Measurements from ENCODE around the gene INO80D. TPM values are rescaled to one million over a fixed set of nuclear protein-coding genes. Genes with fewer than 3 reads are reported as not detected.

INO80D gene
- total and polyA plus RNA-seq, 2 of the 13 experiments (the other 11 are each of a cell fraction or from before 2014, with no cell fraction given), result 7.6 to 7.9 TPM

DNA sequence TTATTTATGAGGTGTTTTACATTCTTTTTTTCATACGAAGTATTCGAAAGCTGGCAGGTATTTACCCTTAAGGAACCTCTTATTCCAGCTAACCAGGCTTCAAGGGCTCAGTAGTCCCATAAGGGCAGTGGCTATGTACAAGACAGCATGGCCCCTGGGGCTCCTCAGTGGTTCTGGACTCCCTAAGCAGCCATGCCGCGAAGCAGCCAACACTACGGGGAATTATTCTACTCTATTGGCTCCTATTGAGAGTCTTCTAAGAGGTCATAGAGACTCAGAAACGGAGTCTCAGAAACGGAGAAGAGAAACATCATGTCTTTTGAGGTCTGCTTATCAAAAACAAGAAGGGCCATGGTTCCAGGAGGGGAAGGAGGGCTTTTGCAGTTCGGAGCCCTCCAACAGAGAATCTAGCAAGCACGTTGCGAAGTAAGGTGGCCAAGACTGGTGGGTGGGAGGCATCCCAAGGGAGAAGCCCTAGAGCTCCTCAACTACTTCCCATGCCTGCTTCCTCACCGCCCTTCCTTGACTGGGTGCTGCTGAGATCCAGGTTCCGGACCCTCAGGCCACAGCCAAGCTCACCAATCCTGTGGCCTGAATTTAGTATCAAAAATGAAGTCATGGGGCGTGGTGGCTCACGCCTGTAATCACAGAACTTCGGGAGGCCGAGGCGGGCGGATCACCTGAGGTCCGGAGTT, 109.7 kb downstream of the INO80D start (continued):
- TF ChIP-seq NFATC3 (CRISPR knock-in tag; IDR thresholded peaks at IDR 0.05), result 0 out of 2 replicates have a peak, but pooled peaks have one; percentile 25
- peak; percentile 16; the same call in 1 of the 2 replicates for TF ChIP-seq ARHGAP35 (CRISPR knock-in tag; IDR thresholded peaks at IDR 0.05; ENCODE audit: borderline replicate concordance)
- no peak for TF ChIP-seq ZBTB21 (CRISPR knock-in tag; IDR thresholded peaks at IDR 0.05)
- no peak for TF ChIP-seq NCOA5 (CRISPR knock-in tag; IDR thresholded peaks at IDR 0.05)
- TF ChIP-seq, protein P1, sequence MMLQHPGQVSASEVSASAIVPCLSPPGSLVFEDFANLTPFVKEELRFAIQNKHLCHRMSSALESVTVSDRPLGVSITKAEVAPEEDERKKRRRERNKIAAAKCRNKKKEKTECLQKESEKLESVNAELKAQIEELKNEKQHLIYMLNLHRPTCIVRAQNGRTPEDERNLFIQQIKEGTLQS (CRISPR knock-in tag; IDR thresholded peaks at IDR 0.05), result no peak
- TF ChIP-seq ZNF230 (CRISPR knock-in tag; IDR thresholded peaks at IDR 0.05), result 0 out of 2 replicates have a peak, but pooled peaks have one; percentile 58
- TF ChIP-seq RBAK (CRISPR knock-in tag; IDR thresholded peaks at IDR 0.05), result no peak
- TF ChIP-seq ZFX (CRISPR knock-in tag; IDR thresholded peaks at IDR 0.05; ENCODE audit: low read depth), result peak; percentile 5; the same call in 1 of the 2 replicates
- TF ChIP-seq ZNF746 (CRISPR knock-in tag; IDR thresholded peaks at IDR 0.05), result no peak
- TF ChIP-seq, protein P2, sequence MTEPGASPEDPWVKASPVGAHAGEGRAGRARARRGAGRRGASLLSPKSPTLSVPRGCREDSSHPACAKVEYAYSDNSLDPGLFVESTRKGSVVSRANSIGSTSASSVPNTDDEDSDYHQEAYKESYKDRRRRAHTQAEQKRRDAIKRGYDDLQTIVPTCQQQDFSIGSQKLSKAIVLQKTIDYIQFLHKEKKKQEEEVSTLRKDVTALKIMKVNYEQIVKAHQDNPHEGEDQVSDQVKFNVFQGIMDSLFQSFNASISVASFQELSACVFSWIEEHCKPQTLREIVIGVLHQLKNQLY (CRISPR knock-in tag; IDR thresholded peaks at IDR 0.05), result 0 out of 2 replicates have a peak, but pooled peaks have one; percentile 7
- TF ChIP-seq, protein P3, sequence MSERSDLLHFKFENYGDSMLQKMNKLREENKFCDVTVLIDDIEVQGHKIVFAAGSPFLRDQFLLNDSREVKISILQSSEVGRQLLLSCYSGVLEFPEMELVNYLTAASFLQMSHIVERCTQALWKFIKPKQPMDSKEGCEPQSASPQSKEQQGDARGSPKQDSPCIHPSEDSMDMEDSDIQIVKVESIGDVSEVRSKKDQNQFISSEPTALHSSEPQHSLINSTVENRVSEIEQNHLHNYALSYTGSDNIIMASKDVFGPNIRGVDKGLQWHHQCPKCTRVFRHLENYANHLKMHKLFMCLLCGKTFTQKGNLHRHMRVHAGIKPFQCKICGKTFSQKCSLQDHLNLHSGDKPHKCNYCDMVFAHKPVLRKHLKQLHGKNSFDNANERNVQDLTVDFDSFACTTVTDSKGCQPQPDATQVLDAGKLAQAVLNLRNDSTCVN (CRISPR knock-in tag; IDR thresholded peaks at IDR 0.05; ENCODE audit: borderline replicate concordance), result peak; percentile 73; the same call in 1 of the 2 replicates
- TF ChIP-seq HOXA7 (CRISPR knock-in tag; IDR thresholded peaks at IDR 0.05), result no peak
- TF ChIP-seq ZZZ3 (CRISPR knock-in tag; IDR thresholded peaks at IDR 0.05; ENCODE audit: borderline replicate concordance), result no peak
- no peak for TF ChIP-seq PHF20 (CRISPR knock-in tag; IDR thresholded peaks at IDR 0.05)
- TF ChIP-seq HNRNPUL1 (IDR thresholded peaks at IDR 0.05; ENCODE audit: low read depth, low read length), result no peak
- no peak for TF ChIP-seq ZNF124 (CRISPR knock-in tag; IDR thresholded peaks at IDR 0.05)
- TF ChIP-seq ATF7-NPFF (CRISPR knock-in tag; IDR thresholded peaks at IDR 0.05; ENCODE audit: low read depth), result no peak
- no peak for TF ChIP-seq ZNF256 (CRISPR knock-in tag; conservative IDR thresholded peaks at IDR 0.05)
- TF ChIP-seq, protein P4, sequence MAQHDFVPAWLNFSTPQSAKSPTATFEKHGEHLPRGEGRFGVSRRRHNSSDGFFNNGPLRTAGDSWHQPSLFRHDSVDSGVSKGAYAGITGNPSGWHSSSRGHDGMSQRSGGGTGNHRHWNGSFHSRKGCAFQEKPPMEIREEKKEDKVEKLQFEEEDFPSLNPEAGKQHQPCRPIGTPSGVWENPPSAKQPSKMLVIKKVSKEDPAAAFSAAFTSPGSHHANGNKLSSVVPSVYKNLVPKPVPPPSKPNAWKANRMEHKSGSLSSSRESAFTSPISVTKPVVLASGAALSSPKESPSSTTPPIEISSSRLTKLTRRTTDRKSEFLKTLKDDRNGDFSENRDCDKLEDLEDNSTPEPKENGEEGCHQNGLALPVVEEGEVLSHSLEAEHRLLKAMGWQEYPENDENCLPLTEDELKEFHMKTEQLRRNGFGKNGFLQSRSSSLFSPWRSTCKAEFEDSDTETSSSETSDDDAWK (CRISPR knock-in tag; IDR thresholded peaks at IDR 0.05), result no peak
- TF ChIP-seq NFKB2 (CRISPR knock-in tag; IDR thresholded peaks at IDR 0.05; ENCODE audit: borderline replicate concordance), result peak; percentile 76; the same call in 1 of the 2 replicates
- no peak for TF ChIP-seq ZNF510 (CRISPR knock-in tag; IDR thresholded peaks at IDR 0.05; ENCODE audit: low read depth)
- TF ChIP-seq, protein P5, sequence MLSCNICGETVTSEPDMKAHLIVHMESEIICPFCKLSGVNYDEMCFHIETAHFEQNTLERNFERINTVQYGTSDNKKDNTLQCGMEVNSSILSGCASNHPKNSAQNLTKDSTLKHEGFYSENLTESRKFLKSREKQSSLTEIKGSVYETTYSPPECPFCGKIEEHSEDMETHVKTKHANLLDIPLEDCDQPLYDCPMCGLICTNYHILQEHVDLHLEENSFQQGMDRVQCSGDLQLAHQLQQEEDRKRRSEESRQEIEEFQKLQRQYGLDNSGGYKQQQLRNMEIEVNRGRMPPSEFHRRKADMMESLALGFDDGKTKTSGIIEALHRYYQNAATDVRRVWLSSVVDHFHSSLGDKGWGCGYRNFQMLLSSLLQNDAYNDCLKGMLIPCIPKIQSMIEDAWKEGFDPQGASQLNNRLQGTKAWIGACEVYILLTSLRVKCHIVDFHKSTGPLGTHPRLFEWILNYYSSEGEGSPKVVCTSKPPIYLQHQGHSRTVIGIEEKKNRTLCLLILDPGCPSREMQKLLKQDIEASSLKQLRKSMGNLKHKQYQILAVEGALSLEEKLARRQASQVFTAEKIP (CRISPR knock-in tag; IDR thresholded peaks at IDR 0.05; ENCODE audit: borderline replicate concordance), result no peak
- TF ChIP-seq, protein P6, sequence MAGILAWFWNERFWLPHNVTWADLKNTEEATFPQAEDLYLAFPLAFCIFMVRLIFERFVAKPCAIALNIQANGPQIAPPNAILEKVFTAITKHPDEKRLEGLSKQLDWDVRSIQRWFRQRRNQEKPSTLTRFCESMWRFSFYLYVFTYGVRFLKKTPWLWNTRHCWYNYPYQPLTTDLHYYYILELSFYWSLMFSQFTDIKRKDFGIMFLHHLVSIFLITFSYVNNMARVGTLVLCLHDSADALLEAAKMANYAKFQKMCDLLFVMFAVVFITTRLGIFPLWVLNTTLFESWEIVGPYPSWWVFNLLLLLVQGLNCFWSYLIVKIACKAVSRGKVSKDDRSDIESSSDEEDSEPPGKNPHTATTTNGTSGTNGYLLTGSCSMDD (CRISPR knock-in tag; IDR thresholded peaks at IDR 0.05), result no peak
- TF ChIP-seq PCBP2 (optimal IDR thresholded peaks at IDR 0.05; ENCODE audit: low read depth, low read length, poor library complexity, severe bottlenecking), result no peak

Measured in HepG2 (cell line).